ENCODE data around the gene ANGPTL2. TPM values are rescaled to one million over a fixed set of nuclear protein-coding genes. Genes with fewer than 3 reads are reported as not detected.

ANGPTL2 gene
- total RNA-seq, 2 donors from 2014 or later, result 0.10 TPM; not detected in 1

GRCh38 chr9:127114606-127115005 lies 7.8 kb downstream of the ANGPTL2 start:
- H3K4me3 Mint-ChIP-seq, result no peak overlapping the region
- ATAC-seq, result no peak
- no peak overlapping the region for H3K27ac Mint-ChIP-seq
- peaks cover 13% of the 10 kb centered on the region for H3K27me3 Mint-ChIP-seq
- DNase-seq, result no peak
- peaks cover 12% of the 10 kb centered on the region for H3K4me1 Mint-ChIP-seq
- peaks cover 5% of the 10 kb centered on the region for H3K36me3 Mint-ChIP-seq (ENCODE audit: low read depth)
- H3K9me3 ChIP-seq (ENCODE audit: control insufficient read depth, low read length, poor library complexity, severe bottlenecking), result no peaks in the 10 kb centered on the region

GRCh38 chr9:127113191-127113972 lies 9.1 kb downstream of the ANGPTL2 start:
- no peaks in the 10 kb centered on the region for H3K9me3 ChIP-seq (ENCODE audit: control insufficient read depth, low read length, poor library complexity, severe bottlenecking)
- ATAC-seq (no peak), DNase-seq (no peak)
- H3K27me3 Mint-ChIP-seq, result peaks cover 7% of the 10 kb centered on the region
- no peak overlapping the region for H3K27ac Mint-ChIP-seq
- peaks cover 8% of the 10 kb centered on the region for H3K36me3 Mint-ChIP-seq (ENCODE audit: low read depth)
- no peak overlapping the region for H3K4me3 Mint-ChIP-seq
- H3K4me1 Mint-ChIP-seq, result peaks cover 12% of the 10 kb centered on the region

- Mint-ChIP-seq H3K27ac (no peak overlapping the region), H3K4me1 (peaks cover 12% of the 10 kb centered on the region), H3K4me3 (no peak overlapping the region), H3K36me3 (ENCODE audit: low read depth) (peaks cover 10% of the 10 kb centered on the region), H3K27me3 (peaks cover 9% of the 10 kb centered on the region)
- no peaks in the 10 kb centered on the region for H3K9me3 ChIP-seq (ENCODE audit: control insufficient read depth, low read length, poor library complexity, severe bottlenecking)
- DNase-seq (no peak), ATAC-seq (no peak)
Observed at GRCh38 chr9:127112735-127113161, 9.7 kb downstream of the ANGPTL2 start.

- peaks cover 6% of the 10 kb centered on the region for H3K27me3 Mint-ChIP-seq
- ATAC-seq, result no peak
- peaks cover 9% of the 10 kb centered on the region for H3K4me1 Mint-ChIP-seq
Observed at GRCh38 chr9:127112056-127112455, 10.4 kb downstream of the ANGPTL2 start.

GRCh38 chr9:127109212-127109711 lies 13.2 kb downstream of the ANGPTL2 start:
- Mint-ChIP-seq H3K27ac (no peak overlapping the region), H3K36me3 (ENCODE audit: low read depth) (peaks cover 8% of the 10 kb centered on the region), H3K27me3 (peaks cover 4% of the 10 kb centered on the region), H3K4me1 (no peaks in the 10 kb centered on the region), H3K4me3 (no peak overlapping the region)
- DNase-seq, result no peak
- ATAC-seq, result no peak
- no peaks in the 10 kb centered on the region for H3K9me3 ChIP-seq (ENCODE audit: control insufficient read depth, low read length, poor library complexity, severe bottlenecking)

More at GRCh38 chr9:127112056-127112455, 10.4 kb downstream of the ANGPTL2 start:
- Mint-ChIP-seq H3K36me3 (ENCODE audit: low read depth) (peaks cover 10% of the 10 kb centered on the region), H3K27ac (no peak overlapping the region), H3K4me3 (no peak overlapping the region)
- H3K9me3 ChIP-seq (ENCODE audit: control insufficient read depth, low read length, poor library complexity, severe bottlenecking), result no peaks in the 10 kb centered on the region
- no peak for DNase-seq

- H3K4me1 Mint-ChIP-seq, result no peaks in the 10 kb centered on the region
Observed at GRCh38 chr9:127107929-127108876, 14.2 kb downstream of the ANGPTL2 start.

GRCh38 chr9:127107171-127107928 lies 15.1 kb downstream of the ANGPTL2 start:
- ATAC-seq (no peak), DNase-seq (no peak)
- no peaks in the 10 kb centered on the region for H3K9me3 ChIP-seq (ENCODE audit: control insufficient read depth, low read length, poor library complexity, severe bottlenecking)
- Mint-ChIP-seq H3K4me3 (no peak overlapping the region), H3K27me3 (peaks cover 4% of the 10 kb centered on the region), H3K36me3 (ENCODE audit: low read depth) (peaks cover 8% of the 10 kb centered on the region), H3K4me1 (no peaks in the 10 kb centered on the region), H3K27ac (no peak overlapping the region)

More at GRCh38 chr9:127107929-127108876, 14.2 kb downstream of the ANGPTL2 start:
- H3K27ac Mint-ChIP-seq, result no peak overlapping the region
- H3K9me3 ChIP-seq (ENCODE audit: control insufficient read depth, low read length, poor library complexity, severe bottlenecking), result no peaks in the 10 kb centered on the region
- no peak for ATAC-seq
- H3K36me3 Mint-ChIP-seq (ENCODE audit: low read depth), result peaks cover 8% of the 10 kb centered on the region
- DNase-seq, result no peak
- no peak overlapping the region for H3K4me3 Mint-ChIP-seq
- peaks cover 4% of the 10 kb centered on the region for H3K27me3 Mint-ChIP-seq

GRCh38 chr9:127106466-127106855 lies 16.0 kb downstream of the ANGPTL2 start:
- H3K9me3 ChIP-seq (ENCODE audit: control insufficient read depth, low read length, poor library complexity, severe bottlenecking), result no peaks in the 10 kb centered on the region
- no peak for ATAC-seq
- Mint-ChIP-seq H3K27ac (no peak overlapping the region), H3K4me1 (no peaks in the 10 kb centered on the region), H3K36me3 (ENCODE audit: low read depth) (peaks cover 8% of the 10 kb centered on the region), H3K4me3 (no peak overlapping the region), H3K27me3 (peaks cover 4% of the 10 kb centered on the region)
- no peak for DNase-seq

- Mint-ChIP-seq H3K36me3 (ENCODE audit: low read depth) (peaks cover 5% of the 10 kb centered on the region), H3K4me1 (peaks cover 2% of the 10 kb centered on the region), H3K27me3 (peaks cover 4% of the 10 kb centered on the region), H3K27ac (no peak overlapping the region), H3K4me3 (no peak overlapping the region)
- DNase-seq, result no peak
- ATAC-seq, result no peak
- no peaks in the 10 kb centered on the region for H3K9me3 ChIP-seq (ENCODE audit: control insufficient read depth, low read length, poor library complexity, severe bottlenecking)
Observed at GRCh38 chr9:127105805-127106465, 16.5 kb downstream of the ANGPTL2 start.

GRCh38 chr9:127104581-127105311 lies 17.7 kb downstream of the ANGPTL2 start:
- no peaks in the 10 kb centered on the region for H3K9me3 ChIP-seq (ENCODE audit: control insufficient read depth, low read length, poor library complexity, severe bottlenecking)
- H3K4me1 Mint-ChIP-seq, result peaks cover 2% of the 10 kb centered on the region
- ATAC-seq, result no peak
- H3K27ac Mint-ChIP-seq, result no peak overlapping the region
- H3K4me3 Mint-ChIP-seq, result no peak overlapping the region
- peaks cover 4% of the 10 kb centered on the region for H3K27me3 Mint-ChIP-seq
- no peak for DNase-seq
- peaks cover 5% of the 10 kb centered on the region for H3K36me3 Mint-ChIP-seq (ENCODE audit: low read depth)

GRCh38 chr9:127102788-127103187 lies 19.6 kb downstream of the ANGPTL2 start:
- no peak for ATAC-seq

GRCh38 chr9:127102176-127102575 lies 20.3 kb downstream of the ANGPTL2 start:
- Mint-ChIP-seq H3K36me3 (ENCODE audit: low read depth) (peaks cover 2% of the 10 kb centered on the region), H3K27me3 (no peaks in the 10 kb centered on the region), H3K4me1 (peaks cover 2% of the 10 kb centered on the region), H3K4me3 (no peak overlapping the region), H3K27ac (no peak overlapping the region)
- no peaks in the 10 kb centered on the region for H3K9me3 ChIP-seq (ENCODE audit: control insufficient read depth, low read length, poor library complexity, severe bottlenecking)
- no peak for DNase-seq
- no peak for ATAC-seq

More at GRCh38 chr9:127102788-127103187, 19.6 kb downstream of the ANGPTL2 start:
- Mint-ChIP-seq H3K27me3 (no peaks in the 10 kb centered on the region), H3K4me3 (no peak overlapping the region), H3K36me3 (ENCODE audit: low read depth) (peaks cover 2% of the 10 kb centered on the region), H3K4me1 (peaks cover 2% of the 10 kb centered on the region), H3K27ac (no peak overlapping the region)
- no peaks in the 10 kb centered on the region for H3K9me3 ChIP-seq (ENCODE audit: control insufficient read depth, low read length, poor library complexity, severe bottlenecking)
- no peak for DNase-seq

Data from T-helper 17 cell (primary cell).